OCI-LY3 (cell line): ENCODE data around the gene FRYL.
"Not testable (repeated sequence)": the region's sequence is repeated elsewhere in the genome, so short reads cannot be mapped to it uniquely, and the experiment has no call there.

Experiments
- H2AFZ ChIP-seq: fragments of 200-600, 300-600 bp; shearing (Covaris generic); 2 replicates; pipeline ENCODE4 v1.6.0; 2014; ENCODE audit warnings: antibody characterized with exemption, low read depth, low read length
- H3K27ac ChIP-seq: fragments of 200-600, 300-600 bp; sonication (generic); 2 replicates; pipeline ENCODE4 v1.5.1; 2014; ENCODE audit warnings: mild to moderate bottlenecking, low read length, moderate library complexity, mixed read lengths
- H3K27me3 ChIP-seq: fragments of 200-600, 300-600 bp; sonication (generic); 2 replicates; pipeline ENCODE4 v1.6.1; 2014; ENCODE audit warnings: low read depth, low read length, mixed read lengths
- H3K36me3 ChIP-seq: fragments of 200-600, 300-600 bp; sonication (generic); replicated peaks from 2 replicates; pipeline ENCODE3; 2014; ENCODE audit warnings: low read depth, low read length, mixed read lengths
- H3K4me1 ChIP-seq: fragments of 300-600, 200-600 bp; sonication (generic); 2 replicates; pipeline ENCODE4 v1.6.1; 2014; ENCODE audit warnings: low read length, mixed read lengths
- H3K4me2 ChIP-seq: fragments of 200-600, 300-600 bp; sonication (generic); 2 replicates; pipeline ENCODE4 v1.6.1; 2014; ENCODE audit warnings: low read length, mixed read lengths
- H3K4me3 ChIP-seq: fragments of 300-600, 200-600 bp; sonication (generic); 2 replicates; pipeline ENCODE4 v1.5.1; 2014; ENCODE audit warnings: antibody characterized with exemption, mild to moderate bottlenecking, low read length, moderate library complexity
- H3K79me2 ChIP-seq: fragments of 300-600, 200-600 bp; shearing (Covaris generic); 2 replicates; pipeline ENCODE4 v1.6.1; 2014; ENCODE audit warnings: mild to moderate bottlenecking, low read length, mixed read lengths
- H3K9ac ChIP-seq: fragments of 300-600, 200-600 bp; shearing (Covaris generic); 2 replicates; pipeline ENCODE4 v1.6.0; 2014; ENCODE audit warnings: mild to moderate bottlenecking, low read length, moderate library complexity
- H3K9me3 ChIP-seq: fragments of 200-600, 300-600 bp; shearing (Covaris generic); 2 replicates; pipeline ENCODE4 v1.6.1; 2014; ENCODE audit warnings: low read length, mixed read lengths; ENCODE audit not compliant: insufficient read depth
- H4K20me1 ChIP-seq: fragments of 200-600, 300-600 bp; sonication (generic); 2 replicates; pipeline ENCODE4 v1.6.1; 2016; ENCODE audit warnings: low read length, mixed read lengths; ENCODE audit not compliant: insufficient read depth
- CTCF ChIP-seq: fragments of 200-600, 300-600 bp; sonication (generic); IDR thresholded peaks from 2 replicates; pipeline ENCODE4 v1.5.1; 2014; ENCODE audit warnings: antibody characterized with exemption, low read length, low read depth
- EZH2phosphoT487 ChIP-seq: fragments of 200-600 bp; shearing (Covaris generic); IDR thresholded peaks from 2 replicates; pipeline ENCODE4 v1.6.1; 2018; ENCODE audit warnings: antibody characterized with exemption, mixed run types, low read depth

FRYL gene

GRCh38 chr4:48779998-48780864, at the start of gene FRYL:
FRYL (minus strand) TSS chr4:48780279; CDS start chr4:48634410, 145,869 bp downstream.
- Histone ChIP-seq H3K4me3 (peak within 1 kb of the TSS; percentile 88), H3K4me1 (peaks cover 16% of the 10 kb centered on the region), H2AFZ (peak within 1 kb of the TSS; percentile 60), H3K9ac (peak within 1 kb of the TSS; percentile 79), H3K4me2 (peak within 1 kb of the TSS; percentile 93), H3K9me3 (no peaks in the 10 kb centered on the region), H3K27ac (peak within 1 kb of the TSS; percentile 84), H3K27me3 (no peaks in the 10 kb centered on the region), H4K20me1 (peaks cover 25% of the 10 kb centered on the region), H3K79me2 (peaks cover 47% of the 10 kb centered on the region), H3K36me3 (no peaks in the 10 kb centered on the region)
- TF ChIP-seq EZH2phosphoT487 (no peak), CTCF (no peak)

GRCh38 chr4:48827622-48828021, 47.5 kb upstream of the FRYL start:
- Histone ChIP-seq H2AFZ (no peak overlapping the region), H3K9me3 (no peaks in the 10 kb centered on the region), H3K36me3 (no peaks in the 10 kb centered on the region), H4K20me1 (peaks cover 4% of the 10 kb centered on the region; the same call in 1 of the 2 replicates), H3K4me3 (no peak overlapping the region), H3K27me3 (no peaks in the 10 kb centered on the region), H3K4me1 (peaks cover 13% of the 10 kb centered on the region), H3K9ac (no peak overlapping the region), H3K79me2 (peaks cover 17% of the 10 kb centered on the region), H3K27ac (no peak overlapping the region), H3K4me2 (no peak overlapping the region)
- TF ChIP-seq CTCF (no peak), EZH2phosphoT487 (no peak)

GRCh38 chr4:48821431-48821830, 41.4 kb upstream of the FRYL start:
- H3K36me3 ChIP-seq, H3K27ac ChIP-seq, H3K4me3 ChIP-seq, H3K9ac ChIP-seq, H3K9me3 ChIP-seq, H3K79me2 ChIP-seq, H3K4me1 ChIP-seq, H2AFZ ChIP-seq, H4K20me1 ChIP-seq, H3K4me2 ChIP-seq, H3K27me3 ChIP-seq: not testable (repeated sequence)

GRCh38 chr4:48816971-48817370, 36.9 kb upstream of the FRYL start:
- H3K4me3 ChIP-seq: no peak overlapping the region
- H4K20me1 ChIP-seq: no peaks in the 10 kb centered on the region
- H3K9ac ChIP-seq: no peak overlapping the region
- H3K79me2 ChIP-seq: no peaks in the 10 kb centered on the region
- no peaks in the 10 kb centered on the region for H3K9me3 ChIP-seq
- no peaks in the 10 kb centered on the region for H3K36me3 ChIP-seq
- no peak overlapping the region for H3K27ac ChIP-seq
- TF ChIP-seq EZH2phosphoT487 (no peak), CTCF (no peak)
- peaks cover 14% of the 10 kb centered on the region for H3K4me1 ChIP-seq
- H3K27me3 ChIP-seq: no peaks in the 10 kb centered on the region
- no peak overlapping the region for H2AFZ ChIP-seq
- H3K4me2 ChIP-seq: no peak overlapping the region

GRCh38 chr4:48816297-48816696, 36.2 kb upstream of the FRYL start:
- H3K4me3 ChIP-seq, H2AFZ ChIP-seq, H3K9ac ChIP-seq: not testable (repeated sequence)

More at GRCh38 chr4:48816297-48816696, 36.2 kb upstream of the FRYL start:
- H3K27ac ChIP-seq, H3K27me3 ChIP-seq, H4K20me1 ChIP-seq, H3K36me3 ChIP-seq, H3K9me3 ChIP-seq, H3K79me2 ChIP-seq, H3K4me2 ChIP-seq: not testable (repeated sequence)
- peaks cover 17% of the 10 kb centered on the region for H3K4me1 ChIP-seq
